ENCODE results near the gene ADD2. TPM values are rescaled to one million over a fixed set of nuclear protein-coding genes. Genes with fewer than 3 reads are reported as not detected.

Gene ADD2
- total and polyA plus RNA-seq, 4 donors = 0.08 to 156 (median 0.16) TPM; not detected in 1

- no peak overlapping the region for H3K9ac ChIP-seq (ENCODE audit: low read depth in 1 of 2, low read length in 2 of 2)
- no peak for TF ChIP-seq FOXA1 (IDR thresholded peaks at IDR 0.05)
- TF ChIP-seq NR2F2 (IDR thresholded peaks at IDR 0.05) = no peak
- TF ChIP-seq SP1 (IDR thresholded peaks at IDR 0.05) = no peak
- no peak for TF ChIP-seq TAF1 (conservative IDR thresholded peaks at IDR 0.05)
- no peak for DNase-seq (ENCODE audit: low spot score)
- no peaks in the 10 kb centered on the region for H3K9me3 ChIP-seq (ENCODE audit: control insufficient read depth in 4 of 4, low read length in 3 of 4)
- no peaks in the 10 kb centered on the region for H3K36me3 ChIP-seq (ENCODE audit: control insufficient read depth in 4 of 4, insufficient read depth in 3 of 4, low read depth in 1 of 4, low read length in 3 of 4)
- H3K4me3 ChIP-seq (ENCODE audit: low read depth in 1 of 3, low read length in 3 of 3) = no peak overlapping the region
- H3K4me1 ChIP-seq (ENCODE audit: control insufficient read depth in 4 of 4, insufficient read depth in 4 of 4, low read length in 3 of 4) = no peaks in the 10 kb centered on the region
- H3K27ac ChIP-seq (ENCODE audit: low read depth in 1 of 2, low read length in 2 of 2) = no peak overlapping the region
- no peaks in the 10 kb centered on the region for H3K27me3 ChIP-seq (ENCODE audit: control insufficient read depth in 4 of 4, insufficient read depth in 4 of 4, low read length in 3 of 4)
- 72% methylated on average over 3 of the region's 3 CpGs for WGBS
Observed at GRCh38 chr2:70745276-70745825, 22.6 kb downstream of the ADD2 start.

- no peaks in the 10 kb centered on the region for H3K36me3 ChIP-seq (ENCODE audit: control insufficient read depth in 4 of 4, insufficient read depth in 3 of 4, low read depth in 1 of 4, low read length in 3 of 4)
- no peak overlapping the region for H3K4me3 ChIP-seq (ENCODE audit: low read depth in 1 of 3, low read length in 3 of 3)
- 76% methylated on average over 3 of the region's 3 CpGs for WGBS
- no peak overlapping the region for H3K9ac ChIP-seq (ENCODE audit: low read depth in 1 of 2, low read length in 2 of 2)
- H3K9me3 ChIP-seq (ENCODE audit: control insufficient read depth in 4 of 4, low read length in 3 of 4) = no peaks in the 10 kb centered on the region
- no peak for DNase-seq (ENCODE audit: low spot score)
- no peak overlapping the region for H3K27ac ChIP-seq (ENCODE audit: low read depth in 1 of 2, low read length in 2 of 2)
- no peak for TF ChIP-seq TAF1 (conservative IDR thresholded peaks at IDR 0.05)
- no peak for TF ChIP-seq HNF4G (IDR thresholded peaks at IDR 0.05)
- TF ChIP-seq GABPA (IDR thresholded peaks at IDR 0.05 in 1 of 2, conservative IDR thresholded peaks at IDR 0.05 in 1 of 2) = no peak
- TF ChIP-seq, protein P1, sequence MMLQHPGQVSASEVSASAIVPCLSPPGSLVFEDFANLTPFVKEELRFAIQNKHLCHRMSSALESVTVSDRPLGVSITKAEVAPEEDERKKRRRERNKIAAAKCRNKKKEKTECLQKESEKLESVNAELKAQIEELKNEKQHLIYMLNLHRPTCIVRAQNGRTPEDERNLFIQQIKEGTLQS (IDR thresholded peaks at IDR 0.05) = no peak
- no peak for TF ChIP-seq RXRA (IDR thresholded peaks at IDR 0.05)
- TF ChIP-seq EGR1 (IDR thresholded peaks at IDR 0.05; ENCODE audit: low read depth in 2 of 2) = no peak
- no peak for TF ChIP-seq YY1 (IDR thresholded peaks at IDR 0.05)
- TF ChIP-seq JUND (IDR thresholded peaks at IDR 0.05) = no peak
- no peak for TF ChIP-seq FOXA1 (IDR thresholded peaks at IDR 0.05)
- no peak for TF ChIP-seq RAD21 (IDR thresholded peaks at IDR 0.05)
- no peak for TF ChIP-seq MAX (IDR thresholded peaks at IDR 0.05)
- TF ChIP-seq, protein P2, sequence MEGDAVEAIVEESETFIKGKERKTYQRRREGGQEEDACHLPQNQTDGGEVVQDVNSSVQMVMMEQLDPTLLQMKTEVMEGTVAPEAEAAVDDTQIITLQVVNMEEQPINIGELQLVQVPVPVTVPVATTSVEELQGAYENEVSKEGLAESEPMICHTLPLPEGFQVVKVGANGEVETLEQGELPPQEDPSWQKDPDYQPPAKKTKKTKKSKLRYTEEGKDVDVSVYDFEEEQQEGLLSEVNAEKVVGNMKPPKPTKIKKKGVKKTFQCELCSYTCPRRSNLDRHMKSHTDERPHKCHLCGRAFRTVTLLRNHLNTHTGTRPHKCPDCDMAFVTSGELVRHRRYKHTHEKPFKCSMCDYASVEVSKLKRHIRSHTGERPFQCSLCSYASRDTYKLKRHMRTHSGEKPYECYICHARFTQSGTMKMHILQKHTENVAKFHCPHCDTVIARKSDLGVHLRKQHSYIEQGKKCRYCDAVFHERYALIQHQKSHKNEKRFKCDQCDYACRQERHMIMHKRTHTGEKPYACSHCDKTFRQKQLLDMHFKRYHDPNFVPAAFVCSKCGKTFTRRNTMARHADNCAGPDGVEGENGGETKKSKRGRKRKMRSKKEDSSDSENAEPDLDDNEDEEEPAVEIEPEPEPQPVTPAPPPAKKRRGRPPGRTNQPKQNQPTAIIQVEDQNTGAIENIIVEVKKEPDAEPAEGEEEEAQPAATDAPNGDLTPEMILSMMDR (IDR thresholded peaks at IDR 0.05; ENCODE audit: low read depth, low read length, missing input control) = no peak
- TF ChIP-seq ZBTB33 (IDR thresholded peaks at IDR 0.05) = no peak
- no peak for TF ChIP-seq NR2F2 (IDR thresholded peaks at IDR 0.05)
- TF ChIP-seq HNF4A (conservative IDR thresholded peaks at IDR 0.05) = no peak
- TF ChIP-seq, protein P3, sequence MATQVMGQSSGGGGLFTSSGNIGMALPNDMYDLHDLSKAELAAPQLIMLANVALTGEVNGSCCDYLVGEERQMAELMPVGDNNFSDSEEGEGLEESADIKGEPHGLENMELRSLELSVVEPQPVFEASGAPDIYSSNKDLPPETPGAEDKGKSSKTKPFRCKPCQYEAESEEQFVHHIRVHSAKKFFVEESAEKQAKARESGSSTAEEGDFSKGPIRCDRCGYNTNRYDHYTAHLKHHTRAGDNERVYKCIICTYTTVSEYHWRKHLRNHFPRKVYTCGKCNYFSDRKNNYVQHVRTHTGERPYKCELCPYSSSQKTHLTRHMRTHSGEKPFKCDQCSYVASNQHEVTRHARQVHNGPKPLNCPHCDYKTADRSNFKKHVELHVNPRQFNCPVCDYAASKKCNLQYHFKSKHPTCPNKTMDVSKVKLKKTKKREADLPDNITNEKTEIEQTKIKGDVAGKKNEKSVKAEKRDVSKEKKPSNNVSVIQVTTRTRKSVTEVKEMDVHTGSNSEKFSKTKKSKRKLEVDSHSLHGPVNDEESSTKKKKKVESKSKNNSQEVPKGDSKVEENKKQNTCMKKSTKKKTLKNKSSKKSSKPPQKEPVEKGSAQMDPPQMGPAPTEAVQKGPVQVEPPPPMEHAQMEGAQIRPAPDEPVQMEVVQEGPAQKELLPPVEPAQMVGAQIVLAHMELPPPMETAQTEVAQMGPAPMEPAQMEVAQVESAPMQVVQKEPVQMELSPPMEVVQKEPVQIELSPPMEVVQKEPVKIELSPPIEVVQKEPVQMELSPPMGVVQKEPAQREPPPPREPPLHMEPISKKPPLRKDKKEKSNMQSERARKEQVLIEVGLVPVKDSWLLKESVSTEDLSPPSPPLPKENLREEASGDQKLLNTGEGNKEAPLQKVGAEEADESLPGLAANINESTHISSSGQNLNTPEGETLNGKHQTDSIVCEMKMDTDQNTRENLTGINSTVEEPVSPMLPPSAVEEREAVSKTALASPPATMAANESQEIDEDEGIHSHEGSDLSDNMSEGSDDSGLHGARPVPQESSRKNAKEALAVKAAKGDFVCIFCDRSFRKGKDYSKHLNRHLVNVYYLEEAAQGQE (IDR thresholded peaks at IDR 0.05) = no peak
- H3K4me1 ChIP-seq (ENCODE audit: control insufficient read depth in 4 of 4, insufficient read depth in 4 of 4, low read length in 3 of 4) = no peaks in the 10 kb centered on the region
- H3K27me3 ChIP-seq (ENCODE audit: control insufficient read depth in 4 of 4, insufficient read depth in 4 of 4, low read length in 3 of 4) = no peaks in the 10 kb centered on the region
Observed at GRCh38 chr2:70744397-70744796, 23.6 kb downstream of the ADD2 start.

All from liver (tissue), 9 donors.